ENCODE data around the gene SGF29. TPM values are rescaled to one million over a fixed set of nuclear protein-coding genes. Genes with fewer than 3 reads are reported as not detected.

Gene SGF29
- total and polyA plus RNA-seq, 12 donors = 11.1 to 35.1 (median 14.9) TPM

- 65 to 71% methylated on average over 5 of the region's 5 CpGs for WGBS, 2 donors
- no peak for TF ChIP-seq CTCF (IDR thresholded peaks at IDR 0.05)
- H3K36me3 ChIP-seq = peaks cover 0 to 33% (median 0%) of the 10 kb centered on the region in 9 donors
- peaks cover 0 to 5% (median 0%) of the 10 kb centered on the region in 11 donors for H3K9me3 ChIP-seq
- no peak overlapping the region for H3K4me3 ChIP-seq
- H3K27me3 ChIP-seq = no peaks in the 10 kb centered on the region
- peaks cover 3 to 71% (median 27%) of the 10 kb centered on the region in 9 donors for H3K4me1 ChIP-seq
- ATAC-seq (peak in 1 of 8 donors; percentile 25), DNase-seq (no peak)
- intact Hi-C loops (cut with DNase I) = loop anchor here in 4 of 10 donors (5.0 kb wide), 3 partner anchors 37 to 83 kb away; partner anchors contain the start of genes APOBR (in 2 of the 4) and CLN3 (in 2 of the 4)
- peak overlapping the region in 2 of 10 donors; percentile 50 to 75 for H3K27ac ChIP-seq
Measured at GRCh38 chr16:28534542-28535373, 19.0 kb upstream of the SGF29 start.

GRCh38 chr16:28537076-28537475 lies 16.6 kb upstream of the SGF29 start:
- DNase-seq (no peak), ATAC-seq (no peak)
- H3K4me3 ChIP-seq = peak overlapping the region in 9 of 10 donors; percentile 39 to 67 (median 55)
- H3K4me1 ChIP-seq = peaks cover 3 to 66% (median 27%) of the 10 kb centered on the region in 9 donors
- no peaks in the 10 kb centered on the region for H3K27me3 ChIP-seq
- WGBS, 2 donors = 85 to 88% methylated on average over 6 of the region's 6 CpGs
- peaks cover 0 to 5% (median 0%) of the 10 kb centered on the region in 11 donors for H3K9me3 ChIP-seq
- intact Hi-C loops (cut with DNase I) = loop anchor here in 4 of 10 donors (5.0 kb wide), 3 partner anchors 40 to 80 kb away; partner anchors contain the start of genes APOBR (in 2 of the 4) and CLN3 (in 2 of the 4)
- peak overlapping the region in 3 of 10 donors; percentile 13 to 96 (median 90) for H3K27ac ChIP-seq
- H3K36me3 ChIP-seq = peaks cover 0 to 33% (median 0%) of the 10 kb centered on the region in 9 donors
- TF ChIP-seq CTCF (IDR thresholded peaks at IDR 0.05) = no peak

GRCh38 chr16:28537964-28538732 lies 15.6 kb upstream of the SGF29 start:
- Histone ChIP-seq H3K27ac (peak overlapping the region; percentile 86 to 97 (median 90)), H3K36me3 (peaks cover 0 to 33% (median 0%) of the 10 kb centered on the region in 9 donors), H3K27me3 (no peaks in the 10 kb centered on the region), H3K9me3 (peaks cover 0 to 5% (median 0%) of the 10 kb centered on the region in 11 donors), H3K4me1 (peaks cover 3 to 62% (median 22%) of the 10 kb centered on the region in 9 donors), H3K4me3 (peak overlapping the region; percentile 34 to 67 (median 52))
- intact Hi-C loops (cut with DNase I) = loop anchor here in 4 of 10 donors (5.0 kb wide), 3 partner anchors 41 to 79 kb away; partner anchors contain the start of genes APOBR (in 2 of the 4) and CLN3 (in 2 of the 4)
- DNase-seq (no peak), ATAC-seq (peak in 1 of 8 donors; percentile 12)
- TF ChIP-seq CTCF (IDR thresholded peaks at IDR 0.05) = no peak
- 83 to 86% methylated on average over 13 of the region's 13 CpGs for WGBS, 2 donors

All from heart right ventricle (tissue), 16 donors.